NCI-H2196 treated with DMSO at 0.1 percent for 48 hours (cell line): ENCODE measurements around the gene MED27.

Experiments used
- DNase-seq: peaks from one replicate; lab custom pipeline; 2025; ENCODE audit not compliant: unreplicated experiment; lab: John Stamatoyannopoulos, UW

The MED27 gene

DNA sequence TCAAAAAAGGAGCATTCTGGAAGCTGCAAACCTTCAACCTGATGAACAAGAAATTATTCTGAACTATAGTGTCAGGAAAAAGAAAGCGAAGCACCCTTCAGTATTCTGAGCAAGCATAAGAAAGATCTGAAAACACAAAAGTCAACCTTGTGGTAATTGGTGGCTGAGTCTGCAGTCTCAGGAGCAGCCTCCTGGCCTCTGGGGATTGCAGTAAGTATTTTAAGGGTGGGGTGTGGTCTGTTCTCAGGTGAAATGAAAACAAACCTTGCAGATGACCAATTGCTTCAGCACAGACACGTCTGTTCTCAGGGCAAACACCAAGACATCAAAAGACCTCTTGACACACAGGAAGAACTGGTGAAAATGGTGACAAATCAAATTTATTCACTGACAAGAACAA lies 192.0 kb downstream of the MED27 start:
- DNase-seq: no peak

DNA sequence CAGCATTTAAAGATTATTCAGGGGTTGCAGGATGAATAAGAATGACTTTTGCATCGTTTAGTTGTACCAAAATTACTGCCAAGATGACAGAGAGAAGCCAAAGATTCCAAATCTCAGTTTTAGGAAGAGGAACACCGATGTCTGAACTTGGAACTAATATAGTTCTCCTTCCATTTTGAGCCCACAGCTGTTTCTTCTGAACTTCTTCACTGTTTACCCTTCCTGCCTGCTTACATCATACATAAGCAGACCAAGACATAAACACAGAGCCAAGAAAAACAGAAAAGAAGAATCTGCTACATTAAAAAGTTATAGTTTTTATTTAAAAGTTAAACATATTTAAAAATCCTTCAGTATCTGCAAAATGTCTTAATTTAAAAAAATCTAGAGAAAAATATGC lies 192.8 kb downstream of the MED27 start:
- no peak for DNase-seq

DNA sequence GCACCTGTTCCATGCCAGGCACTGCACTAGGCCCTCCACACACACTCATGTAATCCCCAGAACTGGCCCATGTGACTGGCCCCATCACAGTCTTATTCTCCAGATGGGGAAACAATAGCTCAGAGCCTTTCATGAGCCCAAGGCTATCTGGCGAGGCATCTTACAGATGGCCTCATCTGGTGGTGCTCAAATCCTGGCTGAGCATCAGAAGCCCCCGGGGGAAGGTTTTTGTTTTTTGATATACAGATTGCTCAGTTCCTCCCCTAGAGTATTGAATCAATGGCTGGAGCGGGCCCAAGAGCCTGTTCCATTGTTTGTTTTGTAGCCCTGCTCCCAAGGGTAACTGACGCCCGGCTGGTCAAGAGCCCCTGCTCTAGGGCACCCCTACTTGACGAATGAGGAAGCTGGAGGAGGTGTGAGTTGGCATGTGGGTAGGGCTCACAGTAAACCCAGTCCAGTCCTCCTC lies 194.5 kb downstream of the MED27 start:
- peak; percentile 44 for DNase-seq

DNA sequence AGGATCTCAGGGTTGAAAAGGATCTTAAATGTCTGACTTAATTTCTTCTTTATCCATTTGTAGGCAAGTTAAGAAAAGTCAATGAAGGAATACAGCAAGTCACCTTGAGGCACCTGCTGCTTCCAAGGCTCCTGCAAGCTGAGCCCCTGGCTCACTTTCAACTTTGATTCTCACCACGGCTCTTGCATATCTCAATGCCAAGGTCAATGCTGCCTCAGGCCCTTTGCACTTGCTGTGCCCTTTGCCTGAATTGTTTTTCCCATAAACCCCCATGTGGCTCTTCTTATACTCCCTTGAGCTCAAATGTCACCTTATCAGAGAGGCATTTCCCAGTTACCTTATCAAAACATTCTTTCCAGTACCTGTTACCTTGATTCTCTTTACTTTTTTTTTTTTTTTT lies 195.4 kb downstream of the MED27 start:
- no peak for DNase-seq

DNA sequence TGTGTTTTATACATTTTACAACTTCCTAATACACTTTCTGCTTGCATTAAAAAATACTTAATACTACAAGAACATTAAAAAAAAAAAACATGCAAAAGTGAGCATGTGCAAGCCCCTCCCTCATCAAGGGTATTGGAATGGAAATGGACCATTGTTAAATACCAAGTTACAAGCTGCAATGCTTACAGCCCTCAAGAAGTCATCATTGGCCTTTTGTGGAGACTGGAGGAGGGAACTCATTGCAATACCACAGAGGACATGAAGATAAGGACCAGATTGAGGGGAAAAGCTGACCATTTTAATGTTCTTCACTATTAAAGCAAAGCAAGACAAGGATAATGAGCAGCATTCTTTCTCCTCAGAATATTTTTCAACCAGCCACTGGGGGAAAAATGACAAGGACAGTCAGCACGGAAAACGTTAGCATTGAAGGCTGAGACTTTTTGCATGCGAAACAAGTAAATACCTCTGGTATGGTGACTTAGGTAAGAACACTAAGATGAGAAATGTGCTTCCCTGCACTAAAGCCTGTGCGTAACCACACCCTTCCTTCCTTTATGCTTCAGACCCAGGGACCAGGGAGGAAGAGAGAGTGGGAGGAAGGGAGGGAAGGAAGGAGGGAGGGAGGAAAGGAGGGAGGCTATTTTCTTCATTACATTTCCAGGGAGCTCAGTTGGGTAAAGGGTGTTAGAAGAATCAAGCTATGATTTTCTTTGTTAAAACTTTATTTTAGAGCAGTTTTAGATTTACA lies 198.7 kb downstream of the MED27 start:
- DNase-seq: no peak

DNA sequence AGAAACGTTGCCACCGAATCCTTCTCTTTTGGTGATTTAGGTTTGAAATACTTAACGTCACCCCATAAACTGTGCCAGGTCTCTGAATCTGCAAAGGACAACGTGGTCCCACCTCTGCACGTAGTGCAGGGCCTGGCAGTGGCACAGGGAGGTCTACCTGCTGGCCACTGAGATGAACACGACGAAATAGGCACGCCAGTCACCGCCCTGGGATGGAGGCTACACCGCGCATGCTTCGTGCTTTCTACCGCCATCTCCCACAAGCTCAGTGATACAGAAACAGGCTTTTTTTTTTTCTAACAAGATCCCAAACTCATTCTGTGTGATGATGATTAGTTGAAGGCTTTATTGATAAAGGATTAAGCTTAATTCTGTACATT lies 199.8 kb downstream of the MED27 start:
- DNase-seq: no peak

DNA sequence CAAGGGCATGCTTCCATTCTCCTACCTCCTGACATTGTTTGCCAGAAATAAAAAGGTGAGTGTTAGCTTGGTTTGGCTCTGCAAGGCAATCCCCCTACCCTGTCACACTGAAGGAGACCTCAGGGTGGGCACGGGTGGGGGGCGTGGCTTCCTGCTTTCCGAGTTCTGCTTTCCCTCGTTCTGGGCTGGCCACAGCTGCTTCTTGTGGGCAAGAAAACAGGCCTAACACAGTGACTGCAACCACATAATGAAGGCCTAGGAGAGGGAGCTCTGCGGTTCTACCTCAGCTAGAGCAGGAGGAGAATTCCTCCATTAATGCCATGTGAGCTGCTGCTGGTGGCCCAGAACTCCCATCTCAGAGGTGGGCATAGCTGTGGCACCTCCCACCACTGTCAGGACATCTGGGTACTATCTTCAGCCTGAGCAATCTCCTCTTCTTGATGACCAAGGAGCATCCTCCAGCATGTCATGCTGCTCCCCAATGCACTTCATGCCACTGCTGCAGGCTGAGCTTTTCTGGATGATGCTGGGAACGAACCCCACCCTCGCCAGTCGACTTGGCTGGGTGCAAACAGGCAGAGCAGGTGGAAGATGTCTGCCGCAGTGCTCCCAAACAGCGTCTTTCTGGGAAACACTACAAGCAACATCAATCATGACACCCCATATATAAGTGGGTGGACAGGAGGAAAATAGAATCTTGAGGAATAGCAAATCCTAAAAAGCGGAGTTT lies 200.3 kb downstream of the MED27 start:
- no peak for DNase-seq

DNA sequence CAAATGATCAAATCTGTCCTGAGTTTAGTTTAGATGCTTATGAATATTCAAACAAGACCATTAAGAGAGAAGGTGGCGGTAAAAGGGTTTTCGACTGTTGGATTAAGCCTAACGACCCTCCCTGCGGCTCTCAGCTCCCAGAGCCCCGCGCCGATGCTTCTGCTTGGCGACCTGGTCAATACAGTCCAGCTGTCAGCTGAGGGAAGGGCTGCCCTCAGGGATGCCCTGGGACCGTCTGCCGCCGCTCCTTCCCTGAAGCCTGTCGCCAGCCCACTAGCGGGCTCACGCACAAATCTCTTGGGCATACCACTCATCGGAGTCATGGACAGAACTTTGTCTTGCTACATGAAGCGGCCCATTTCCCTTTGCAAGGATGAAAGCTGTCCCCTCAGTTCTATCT lies 203.2 kb downstream of the MED27 start:
- DNase-seq: no peak

DNA sequence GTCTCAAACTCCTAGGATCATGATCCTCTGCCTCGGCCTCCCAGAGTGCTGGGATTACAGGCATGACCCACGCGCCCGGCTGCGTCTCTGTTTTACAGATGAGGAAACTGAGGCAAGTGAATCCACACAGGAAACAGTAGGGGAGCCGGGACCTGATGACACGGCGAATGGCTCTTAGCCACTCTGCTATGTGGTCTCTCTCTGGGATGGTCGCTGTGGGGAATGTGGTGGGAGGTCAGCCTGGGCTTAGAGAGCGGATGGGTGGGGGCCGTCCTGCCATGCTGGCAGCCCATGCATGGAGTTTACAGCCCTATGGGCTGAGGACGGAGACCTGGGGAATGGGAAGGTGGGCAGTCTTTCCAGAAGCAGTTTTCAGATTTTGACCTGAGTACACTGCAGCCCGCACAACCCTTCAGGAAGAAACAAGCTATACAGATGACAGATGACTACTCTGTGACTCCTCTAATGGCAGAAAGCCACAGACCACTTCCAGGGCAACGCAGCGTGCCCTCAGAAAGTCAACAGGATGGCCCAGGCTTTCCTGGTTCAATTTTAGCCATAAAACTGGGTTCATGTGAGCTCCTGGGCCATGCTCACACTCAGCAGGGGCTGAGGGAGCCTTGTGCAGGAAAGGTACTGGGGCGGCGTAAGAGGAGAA lies 203.7 kb downstream of the MED27 start:
- DNase-seq: no peak

DNA sequence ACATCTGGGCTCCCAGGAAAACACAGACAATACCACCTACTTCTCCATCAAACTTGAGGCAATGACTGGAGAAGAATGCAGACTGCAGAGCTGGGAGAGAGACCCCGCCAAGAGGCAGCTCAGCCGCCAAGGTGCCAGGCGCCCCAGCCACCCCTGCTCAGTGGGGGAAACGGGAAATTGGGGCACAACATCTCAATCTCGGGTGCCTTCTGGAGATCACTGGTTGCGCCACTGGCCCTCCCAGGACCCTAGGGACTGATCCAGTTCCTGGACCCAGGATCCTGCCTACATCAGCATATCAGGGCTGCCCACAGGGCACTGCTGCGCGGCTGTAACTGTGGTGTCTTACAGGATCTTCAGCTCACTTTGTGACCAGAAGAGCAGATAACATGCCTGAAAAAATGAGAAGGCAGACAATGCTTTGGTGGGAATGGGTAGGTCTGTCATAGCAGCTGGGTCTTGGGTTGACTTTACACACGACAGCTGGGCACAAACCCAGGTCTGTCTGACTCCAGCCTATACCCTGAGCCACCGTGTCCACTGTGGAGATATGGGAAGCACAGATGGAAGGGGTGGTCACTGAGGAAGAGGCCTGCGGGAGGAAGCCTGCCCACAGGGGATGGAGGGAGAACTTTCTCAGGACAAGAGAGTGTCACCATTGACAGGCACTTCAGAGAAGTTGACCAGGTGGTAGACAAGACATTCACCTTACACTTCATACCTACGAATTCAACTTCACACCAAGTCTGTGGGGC lies 204.6 kb downstream of the MED27 start:
- DNase-seq: no peak

DNA sequence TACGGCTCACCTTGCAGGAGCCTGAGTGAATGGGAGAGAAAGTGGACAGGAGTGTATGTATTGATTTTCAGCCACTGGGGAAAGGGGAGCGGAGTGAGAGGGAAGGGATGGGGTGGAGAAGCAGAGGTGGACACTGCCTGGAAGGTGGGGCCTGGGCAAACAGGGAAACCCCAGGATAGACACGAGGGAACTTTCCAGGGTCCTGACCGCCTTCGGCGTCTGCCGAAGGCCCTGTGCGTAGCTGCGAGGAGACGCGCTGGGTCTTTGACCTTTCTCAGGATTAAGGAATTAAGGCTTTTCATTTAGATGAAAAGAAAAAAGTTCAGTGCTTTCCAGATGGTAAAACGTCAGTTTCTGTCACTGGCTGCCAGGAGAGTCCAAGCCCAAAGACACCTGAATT lies 205.2 kb downstream of the MED27 start:
- DNase-seq: no peak

DNA sequence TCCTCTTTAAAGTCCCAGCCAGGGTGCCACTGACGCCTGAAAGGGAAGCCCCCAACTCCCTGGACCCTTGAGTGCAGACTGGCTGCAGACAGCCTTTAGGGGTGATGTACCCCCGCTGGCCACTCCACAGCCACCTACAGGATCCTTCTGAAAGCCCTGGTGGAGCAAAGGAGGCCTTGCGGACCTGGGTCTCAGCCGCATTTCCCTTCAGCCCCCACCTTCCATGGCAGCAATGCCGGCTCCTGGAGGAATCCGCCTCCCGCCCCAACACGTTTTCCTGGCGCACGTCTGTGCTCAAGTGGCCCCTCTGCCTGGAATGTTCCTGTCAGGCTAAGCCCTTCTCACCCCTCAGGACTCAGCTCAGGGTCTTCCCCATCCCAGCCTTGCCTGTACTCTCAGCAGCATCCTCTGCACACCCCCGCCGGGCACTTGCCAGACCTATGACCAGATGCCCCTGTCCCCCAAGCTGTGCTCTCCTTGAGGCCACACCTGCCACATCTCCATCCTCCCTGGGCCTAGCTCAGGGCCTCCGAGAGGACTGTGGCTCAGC lies 205.7 kb downstream of the MED27 start:
- DNase-seq: no peak

DNA sequence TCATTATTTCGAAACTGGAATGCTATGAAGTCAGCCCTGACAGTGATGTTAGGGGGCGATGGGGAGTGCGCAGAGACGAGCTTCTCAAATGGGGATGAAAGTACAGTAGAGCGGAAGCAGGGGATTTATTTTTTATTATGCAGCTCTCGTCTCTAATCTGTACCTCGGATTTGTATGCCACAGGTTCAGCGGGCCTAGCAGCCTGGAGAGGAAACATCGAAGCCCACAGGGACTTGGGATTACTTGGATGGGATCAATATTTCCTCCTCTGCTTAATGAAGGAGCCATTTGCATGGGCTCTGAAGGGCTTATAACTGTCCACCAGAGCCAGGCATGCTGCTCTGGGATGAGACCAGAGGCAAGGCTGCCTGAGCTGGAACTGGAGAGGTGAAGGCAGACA lies 206.3 kb downstream of the MED27 start:
- no peak for DNase-seq

DNA sequence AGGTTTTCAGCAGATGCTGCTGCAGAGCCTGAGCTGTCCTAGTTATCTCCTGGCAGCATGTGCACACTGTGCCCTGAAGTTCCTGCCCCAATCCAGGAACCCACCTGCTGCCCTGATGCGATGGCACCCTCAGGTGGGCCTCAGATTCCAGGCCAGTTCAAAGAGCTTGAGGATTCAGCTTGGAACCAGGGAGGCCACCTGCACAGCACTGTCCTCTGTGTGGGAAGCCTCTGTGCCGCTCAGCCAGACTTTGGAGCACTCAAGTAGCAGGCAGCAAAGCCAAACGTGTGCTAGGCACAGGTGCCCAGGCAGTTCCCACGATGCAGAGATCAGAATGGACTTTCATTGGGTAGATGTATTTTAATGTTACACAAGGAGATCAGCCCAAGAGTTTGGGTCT lies 207.0 kb downstream of the MED27 start:
- DNase-seq: no peak

DNA sequence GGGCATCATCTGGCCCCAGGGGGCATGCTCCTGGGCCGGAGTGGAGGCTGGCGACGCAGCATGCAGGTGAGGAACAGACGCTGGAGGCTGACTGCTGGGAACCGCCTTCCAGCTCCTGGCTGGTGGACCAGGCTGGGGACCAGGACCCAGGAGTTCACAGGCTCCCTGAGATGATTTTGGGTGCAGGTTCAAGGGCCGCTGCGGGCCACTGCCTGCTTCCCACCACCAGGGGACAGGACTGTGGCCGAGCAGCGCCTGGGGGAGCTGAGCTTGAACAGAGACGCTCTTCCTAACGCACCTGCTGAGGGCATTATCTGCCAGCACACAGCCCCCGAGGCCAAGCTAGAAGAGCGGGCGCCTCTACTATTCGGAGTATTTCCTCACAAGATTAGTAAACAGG lies 207.7 kb downstream of the MED27 start:
- no peak for DNase-seq

DNA sequence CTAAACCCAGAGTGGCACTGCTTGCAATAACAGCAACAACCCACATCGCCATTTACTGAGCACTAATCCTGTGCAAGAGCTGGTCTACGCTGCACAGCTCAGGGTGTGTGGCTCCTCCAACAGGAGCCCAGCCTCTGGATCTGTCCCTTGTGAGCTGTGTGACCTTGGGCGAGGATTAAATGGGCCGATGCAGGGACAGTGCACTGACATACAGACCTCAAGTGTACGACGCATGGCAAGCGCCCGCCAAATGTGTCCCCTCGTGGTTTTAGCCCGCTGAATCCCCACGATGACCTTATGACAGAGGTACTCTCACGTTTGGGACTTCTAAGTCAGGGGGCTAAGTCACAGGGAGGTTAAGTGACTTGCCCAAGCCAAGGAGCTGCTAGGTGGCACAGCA lies 209.5 kb downstream of the MED27 start:
- no peak for DNase-seq

DNA sequence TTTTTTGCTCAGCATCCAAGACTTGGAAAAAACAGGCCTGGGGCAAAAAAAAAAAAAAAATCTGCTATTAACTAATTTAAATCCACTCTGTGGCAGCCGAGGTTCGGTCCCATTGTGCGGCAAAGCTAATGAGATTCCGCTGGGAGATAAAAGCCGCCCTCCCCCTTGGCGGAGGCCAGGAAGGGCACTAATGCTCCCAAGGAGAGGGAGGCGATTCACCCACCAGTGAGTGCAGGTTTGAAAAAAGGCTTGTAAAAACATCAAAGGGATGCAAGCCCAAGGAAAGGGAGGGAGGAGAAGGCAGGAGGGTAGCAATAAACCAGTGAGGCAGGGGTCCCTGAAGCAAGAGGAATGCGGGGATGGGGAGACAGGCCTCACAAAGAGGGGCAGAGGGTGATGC lies 210.3 kb downstream of the MED27 start:
- DNase-seq: no peak

DNA sequence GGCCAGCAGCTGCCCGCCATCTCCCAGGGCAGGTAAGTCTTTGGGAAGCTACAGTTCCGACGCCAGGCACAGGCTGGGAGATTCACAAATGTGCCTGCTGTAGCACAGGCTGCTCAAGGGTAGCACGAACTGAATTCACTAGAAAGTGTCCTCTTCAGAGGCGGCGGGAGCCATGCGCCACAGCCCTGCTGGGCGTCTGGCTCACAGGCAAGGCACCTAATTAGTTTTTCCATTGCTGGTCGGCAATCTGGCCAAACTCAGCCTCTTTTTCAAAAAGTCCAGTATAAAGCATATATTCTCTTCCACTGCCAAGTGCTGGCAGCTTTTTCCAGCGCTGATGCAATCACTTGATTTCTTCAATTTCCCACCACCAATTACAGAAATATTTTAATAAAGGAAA lies 210.9 kb downstream of the MED27 start:
- no peak for DNase-seq

DNA sequence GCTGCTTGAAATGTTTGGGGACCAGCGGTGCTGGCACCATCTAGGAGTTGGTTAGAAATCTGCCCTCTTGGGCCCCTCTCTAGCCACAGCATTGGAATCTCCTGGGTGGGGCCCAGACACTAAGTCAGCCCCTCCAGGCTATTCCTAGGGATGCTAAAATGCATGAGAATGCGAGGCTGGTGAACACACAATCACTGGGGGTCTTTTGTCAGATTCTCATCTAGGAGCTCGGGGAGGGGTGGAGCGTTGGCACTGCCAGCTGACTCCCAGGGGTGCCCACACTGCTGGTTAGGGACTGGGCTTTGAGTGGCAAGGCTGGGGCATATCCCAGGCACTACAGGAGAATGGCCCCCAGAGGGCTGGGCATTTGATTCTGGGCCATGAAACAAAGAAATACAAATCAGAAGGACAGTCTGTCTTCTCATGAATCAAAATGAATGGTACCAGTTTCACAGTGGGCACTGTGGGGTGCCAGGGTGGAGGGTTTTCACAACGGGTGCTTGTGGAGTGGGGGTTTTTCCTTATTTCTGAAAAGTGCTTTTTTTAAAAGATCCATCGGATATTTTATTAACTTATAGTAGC lies 212.0 kb downstream of the MED27 start:
- DNase-seq: no peak

DNA sequence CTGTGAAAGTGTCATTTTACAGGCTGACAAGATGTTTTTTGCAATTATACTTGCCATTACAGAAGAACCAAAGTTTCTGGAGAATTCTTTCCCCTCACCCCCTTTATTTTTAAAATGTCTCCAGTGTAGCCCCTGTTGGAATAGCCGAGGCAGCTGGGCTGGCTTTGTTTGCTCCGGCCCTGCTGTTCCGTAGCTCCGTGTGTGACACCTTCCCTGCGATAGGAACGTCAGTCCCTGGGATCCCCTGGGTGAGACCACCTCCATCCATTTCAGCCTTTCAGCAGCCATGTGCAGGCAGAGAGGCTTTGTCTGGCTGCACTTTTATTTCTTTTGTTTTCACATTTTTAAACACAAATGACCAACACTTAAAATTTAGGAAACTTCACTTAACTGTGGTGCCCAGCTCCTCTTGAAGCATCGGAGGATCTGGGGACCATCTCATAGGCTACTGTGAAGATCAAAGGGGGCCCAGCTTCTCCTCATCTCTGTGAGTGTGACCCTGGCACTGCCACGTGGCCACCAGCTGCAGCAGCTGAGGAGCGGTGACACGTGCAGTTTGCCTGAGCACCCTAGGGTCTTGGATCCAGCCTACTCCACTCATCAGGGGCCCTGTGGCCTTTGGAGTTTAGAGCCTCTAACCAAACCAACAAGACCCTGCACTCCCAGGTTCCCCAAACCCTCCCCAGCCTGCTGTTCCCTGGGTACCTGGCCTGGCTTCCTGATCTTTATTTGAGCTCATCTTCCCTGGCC lies 214.0 kb downstream of the MED27 start:
- DNase-seq: no peak
